Ramos (cell line): ENCODE measurements around the gene CCDC150.
"Not testable (repeated sequence)": the region's sequence is repeated elsewhere in the genome, so short reads cannot be mapped to it uniquely, and the experiment has no call there.

Experiments used
- in situ Hi-C: fragments of 300-500 bp; cut with MboI; formaldehyde crosslinking; loops from one replicate; pipeline ENCODE4 v1.14.3; 2022; ENCODE audit warnings: low sequenced_read_pairs; ENCODE audit not compliant: unreplicated experiment

The CCDC150 gene

GRCh38 chr2:196703695-196704094 is 64.2 kb downstream of the CCDC150 start:
- in situ Hi-C loops = no loop called here

GRCh38 chr2:196710056-196710455 is 70.5 kb downstream of the CCDC150 start:
- in situ Hi-C loops = not testable (repeated sequence)

DNA sequence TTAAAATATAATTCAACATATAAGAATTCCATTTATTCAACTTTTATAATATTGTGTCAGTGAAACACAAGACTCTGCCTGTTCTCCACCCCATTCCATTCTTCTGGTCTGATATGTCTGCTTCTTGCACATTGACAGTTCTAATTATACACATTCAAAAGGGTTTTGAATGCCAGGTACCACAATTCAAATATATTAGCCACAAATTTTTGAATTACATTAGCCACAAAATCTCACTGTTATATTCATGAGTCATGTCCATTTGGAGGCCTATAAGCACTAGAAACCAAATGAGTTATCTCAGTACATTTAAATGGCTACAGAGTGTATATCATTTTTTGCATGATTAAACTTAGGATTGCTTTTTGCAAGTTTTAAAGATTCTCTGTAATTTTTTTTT is 72.1 kb downstream of the CCDC150 start:
- in situ Hi-C loops = no loop called here

DNA sequence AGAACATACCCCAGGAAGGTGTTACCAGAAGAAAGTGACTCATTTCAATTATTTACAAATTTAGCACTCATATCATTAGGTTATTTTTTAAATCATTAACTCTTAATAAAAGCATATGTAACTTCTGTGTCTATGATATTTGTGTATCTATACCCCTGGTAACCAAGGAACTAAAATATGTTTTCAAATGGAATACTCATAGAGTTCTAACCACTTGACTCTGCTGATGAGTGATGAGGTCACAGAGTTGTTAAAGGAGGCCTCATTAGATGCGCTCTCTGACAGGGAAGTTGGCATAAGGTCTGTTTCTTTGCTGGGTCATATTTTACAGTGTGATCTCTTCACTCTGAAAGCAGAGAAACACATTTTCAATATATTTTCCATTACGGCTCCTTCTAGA is 73.4 kb downstream of the CCDC150 start:
- in situ Hi-C loops = no loop called here

DNA sequence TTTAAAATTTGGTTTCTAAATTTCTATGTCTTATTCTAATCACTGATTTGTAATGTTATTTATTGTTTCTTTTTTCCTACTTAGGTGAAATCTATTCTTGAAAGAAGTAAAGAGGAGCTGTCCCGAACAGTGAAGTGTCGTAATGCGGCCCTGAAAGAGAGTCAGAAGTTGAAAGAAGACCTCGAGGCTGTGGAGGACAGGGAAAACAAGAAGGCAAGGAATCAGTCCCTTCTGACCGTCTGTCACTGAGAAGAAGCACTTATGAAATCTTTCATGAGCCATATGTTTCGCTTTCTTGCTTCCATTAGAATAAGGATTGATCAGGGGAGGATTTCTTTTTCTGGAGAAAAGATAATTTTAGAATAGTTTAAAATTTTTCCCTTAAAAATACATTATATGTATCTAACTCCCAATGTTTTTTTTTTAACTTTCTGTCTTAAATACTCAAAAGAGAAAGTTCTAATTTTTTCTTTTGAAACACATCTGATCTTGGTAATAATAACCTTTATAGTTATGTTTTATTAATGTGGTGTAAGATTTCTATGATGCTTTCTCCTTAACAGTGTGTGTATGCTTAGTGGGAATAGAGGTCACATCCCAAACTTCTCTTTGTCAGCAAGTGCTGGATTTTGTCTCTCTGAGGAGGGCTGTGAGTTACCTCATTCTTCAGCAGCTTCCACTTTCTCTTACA is 79.0 kb downstream of the CCDC150 start:
- in situ Hi-C loops = no loop called here

- in situ Hi-C loops = no loop called here
These were observed 79.8 kb downstream of the CCDC150 start for GRCh38 chr2:196719110-196719872.

- in situ Hi-C loops = no loop called here
These were observed 84.1 kb downstream of the CCDC150 start for GRCh38 chr2:196723571-196723970.

GRCh38 chr2:196725218-196725617 is 85.7 kb downstream of the CCDC150 start:
- in situ Hi-C loops = no loop called here

GRCh38 chr2:196725882-196726281 is 86.4 kb downstream of the CCDC150 start:
- in situ Hi-C loops = no loop called here

GRCh38 chr2:196729418-196729817 is 89.9 kb downstream of the CCDC150 start:
- in situ Hi-C loops = no loop called here

GRCh38 chr2:196736646-196737045 is 97.1 kb downstream of the CCDC150 start:
- in situ Hi-C loops = not testable (repeated sequence)

DNA sequence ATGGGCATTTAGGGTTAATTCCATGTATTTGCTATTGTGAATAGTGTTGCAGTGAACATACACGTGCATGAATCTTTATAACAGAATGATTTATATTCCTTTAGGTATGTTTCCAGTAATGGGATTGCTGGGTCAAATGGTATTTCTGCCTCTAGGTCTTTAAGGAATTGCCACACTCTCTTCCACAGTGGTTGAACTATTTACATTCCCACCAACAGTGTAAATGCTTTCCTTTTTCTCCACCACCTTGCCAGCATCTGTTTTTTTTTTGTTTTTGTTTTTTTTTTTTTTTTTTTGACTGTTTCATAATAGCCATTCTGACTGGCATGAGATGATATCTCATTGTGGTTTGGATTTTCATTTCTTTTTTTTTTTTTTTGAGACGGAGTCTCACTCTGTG is 97.5 kb downstream of the CCDC150 start:
- in situ Hi-C loops = no loop called here

DNA sequence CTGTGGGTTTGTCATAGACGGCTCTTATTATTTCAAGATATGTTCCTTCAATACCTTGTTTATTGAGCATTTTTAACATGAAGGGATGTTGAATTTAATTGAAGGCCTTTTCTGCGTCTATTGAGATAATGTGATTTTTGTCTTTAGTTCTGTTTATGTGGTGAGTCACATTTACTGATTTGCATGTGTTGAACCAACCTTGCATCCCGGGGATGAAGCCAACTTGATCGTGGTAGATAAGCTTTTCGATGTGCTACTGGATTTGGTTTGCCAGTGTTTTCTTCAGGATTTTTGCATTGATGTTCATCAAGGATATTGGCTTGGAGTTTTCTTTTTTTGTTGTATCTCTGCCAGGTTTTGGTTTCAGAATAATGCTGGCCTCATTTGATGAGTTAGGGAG is 99.5 kb downstream of the CCDC150 start:
- in situ Hi-C loops = no loop called here

DNA sequence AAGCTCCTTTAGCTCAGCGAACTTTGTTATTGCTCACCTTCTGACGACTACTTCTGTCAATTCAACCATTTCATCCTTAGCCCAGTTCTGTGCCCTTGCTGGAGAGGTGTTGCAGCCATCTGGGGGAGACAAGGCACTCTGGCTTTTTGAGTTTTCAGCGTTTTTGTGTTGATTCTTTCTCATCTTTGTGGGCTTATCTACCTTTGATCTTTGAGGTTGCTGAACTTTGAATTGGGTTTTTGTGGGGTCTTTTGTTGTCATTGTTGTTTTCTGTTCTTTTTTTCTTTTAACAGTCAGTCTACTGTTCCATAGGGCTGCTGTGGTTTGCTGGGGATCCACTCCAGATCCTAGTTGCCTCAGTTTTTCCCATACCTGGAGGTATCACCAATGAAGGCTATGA is 102.7 kb downstream of the CCDC150 start:
- in situ Hi-C loops = no loop called here

- in situ Hi-C loops = no loop called here
These were observed 103.2 kb downstream of the CCDC150 start for GRCh38 chr2:196742685-196743084.

DNA sequence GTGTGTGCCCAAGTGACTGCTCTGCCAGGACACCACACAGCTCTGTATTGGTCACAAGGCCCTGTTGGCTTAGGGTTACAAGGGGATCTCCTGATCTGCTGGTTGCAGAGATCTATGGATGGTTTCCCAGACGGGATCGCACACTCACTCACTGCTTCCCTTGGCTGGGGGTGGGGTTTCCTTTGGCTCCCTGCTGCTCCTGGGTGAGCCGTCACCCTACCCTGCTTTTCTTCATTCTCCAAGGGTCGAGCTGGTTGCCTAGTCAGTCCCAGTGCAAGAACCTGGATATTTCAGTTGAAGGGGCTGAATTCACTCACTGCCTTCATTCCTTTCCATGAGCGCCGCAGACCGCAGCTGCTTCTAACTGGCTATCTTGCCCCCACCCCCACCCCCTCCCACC is 103.7 kb downstream of the CCDC150 start:
- in situ Hi-C loops = no loop called here

GRCh38 chr2:196745711-196746110 is 106.2 kb downstream of the CCDC150 start:
- in situ Hi-C loops = no loop called here

GRCh38 chr2:196747400-196747799 is 107.9 kb downstream of the CCDC150 start:
- in situ Hi-C loops = no loop called here

DNA sequence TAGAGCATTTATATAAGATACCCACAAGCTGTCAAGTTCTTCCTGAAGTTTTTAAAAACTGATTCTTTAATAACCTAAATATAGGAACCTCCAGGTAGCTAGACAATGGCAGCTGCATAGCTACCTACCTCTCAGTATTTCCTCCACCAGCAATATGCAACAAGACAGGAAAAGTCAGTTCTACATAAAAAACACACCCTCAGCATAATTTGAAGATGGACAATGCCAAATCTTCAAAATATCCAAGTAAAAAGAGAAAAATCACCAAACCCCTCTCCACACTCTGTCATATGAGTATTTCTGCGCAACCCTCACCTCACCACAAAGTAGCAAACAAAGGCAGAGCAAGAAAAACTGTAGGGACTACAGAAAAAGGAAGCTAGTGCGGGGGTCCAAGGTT is 108.6 kb downstream of the CCDC150 start:
- in situ Hi-C loops = no loop called here

GRCh38 chr2:196750291-196750923 is 110.9 kb downstream of the CCDC150 start:
- in situ Hi-C loops = no loop called here

GRCh38 chr2:196750977-196751631 is 111.6 kb downstream of the CCDC150 start:
- in situ Hi-C loops = no loop called here
